GM21576 (cell line): Measurements from ENCODE around the gene CIB2.

Experiments used
- ATAC-seq: cut with Tn5 transposase; IDR thresholded peaks from one replicate; pipeline ENCODE4 v1.9.1; 2021; ENCODE audit warnings: mild to moderate bottlenecking, moderate library complexity; ENCODE audit not compliant: unreplicated experiment

Gene CIB2

DNA sequence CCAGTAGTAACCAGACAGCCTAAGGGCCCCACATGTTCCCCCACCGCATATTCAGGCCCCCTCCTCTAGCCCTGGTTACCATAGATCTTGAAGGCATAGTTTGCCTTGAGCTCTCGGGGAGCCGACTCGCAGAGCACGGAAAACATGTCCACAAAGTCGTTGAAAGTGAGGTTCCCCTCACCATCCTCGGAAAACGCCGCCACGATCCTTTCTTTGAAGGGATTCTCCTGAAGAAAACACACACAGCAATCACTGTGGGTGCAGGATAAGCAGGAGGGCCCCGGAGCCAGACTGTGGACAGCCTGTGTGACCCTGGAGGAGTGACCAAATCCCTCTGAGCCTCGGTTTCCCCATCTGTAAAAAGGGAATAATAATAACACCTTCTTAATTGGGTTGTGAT is 22.1 kb downstream of the CIB2 start:
- no peak for ATAC-seq

DNA sequence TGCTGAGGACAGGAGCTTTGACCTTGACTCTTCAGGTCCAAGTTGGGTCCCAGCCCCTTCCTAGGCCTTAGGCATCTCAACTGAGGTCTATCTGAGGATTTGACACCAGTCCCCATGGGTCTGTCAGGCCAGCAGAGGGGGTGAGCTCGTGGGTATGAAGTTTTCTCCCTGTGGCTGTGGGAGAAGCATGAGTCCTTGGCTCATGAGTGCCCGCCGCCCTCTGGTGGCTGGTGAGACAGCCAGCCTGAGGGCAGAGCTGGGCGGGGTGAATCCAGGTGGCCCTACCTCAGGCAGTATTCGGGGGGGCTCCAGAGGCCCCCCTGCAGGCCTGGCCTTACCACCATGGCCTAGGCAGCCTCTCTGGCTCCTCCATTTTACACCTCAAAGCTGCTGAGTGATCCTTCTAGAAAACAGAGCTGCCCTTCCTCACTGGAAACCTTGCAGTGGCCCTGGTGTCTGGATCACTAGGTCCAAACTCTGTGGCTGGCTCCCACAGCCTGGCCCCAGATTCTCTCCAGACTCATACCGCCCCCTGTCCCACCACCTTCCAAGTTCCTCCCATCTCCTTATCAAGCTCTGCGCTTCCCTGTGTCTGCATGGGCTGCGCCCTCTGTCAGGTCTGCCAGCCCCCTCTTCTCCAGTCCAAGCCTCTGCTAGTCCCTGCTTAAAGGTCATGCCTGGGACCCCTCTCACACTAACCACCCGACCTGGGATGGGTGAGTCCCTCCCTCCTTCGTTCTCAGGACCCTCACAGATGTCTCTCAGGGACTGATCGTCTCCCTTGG is 22.8 kb downstream of the CIB2 start:
- ATAC-seq: peak; percentile 51

DNA sequence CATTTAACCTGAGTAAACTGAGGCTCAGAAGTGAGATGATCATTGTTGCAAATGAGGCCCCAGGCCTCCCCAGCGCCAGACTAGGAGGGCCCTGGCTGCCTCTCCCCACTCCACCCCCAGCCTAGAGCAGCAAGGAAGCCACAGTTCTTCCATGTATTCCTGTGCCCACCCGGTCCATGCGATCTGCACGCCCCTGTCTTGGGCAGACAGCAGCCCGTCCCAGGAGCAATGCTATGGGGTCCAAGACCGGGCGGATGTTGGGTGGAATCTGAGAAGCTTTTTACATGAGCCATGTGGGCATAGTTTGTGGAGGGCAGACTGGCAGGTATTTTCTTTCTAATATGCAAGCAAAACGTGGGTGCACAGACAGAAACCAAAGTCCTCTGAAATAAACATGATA is 23.8 kb downstream of the CIB2 start:
- no peak for ATAC-seq

DNA sequence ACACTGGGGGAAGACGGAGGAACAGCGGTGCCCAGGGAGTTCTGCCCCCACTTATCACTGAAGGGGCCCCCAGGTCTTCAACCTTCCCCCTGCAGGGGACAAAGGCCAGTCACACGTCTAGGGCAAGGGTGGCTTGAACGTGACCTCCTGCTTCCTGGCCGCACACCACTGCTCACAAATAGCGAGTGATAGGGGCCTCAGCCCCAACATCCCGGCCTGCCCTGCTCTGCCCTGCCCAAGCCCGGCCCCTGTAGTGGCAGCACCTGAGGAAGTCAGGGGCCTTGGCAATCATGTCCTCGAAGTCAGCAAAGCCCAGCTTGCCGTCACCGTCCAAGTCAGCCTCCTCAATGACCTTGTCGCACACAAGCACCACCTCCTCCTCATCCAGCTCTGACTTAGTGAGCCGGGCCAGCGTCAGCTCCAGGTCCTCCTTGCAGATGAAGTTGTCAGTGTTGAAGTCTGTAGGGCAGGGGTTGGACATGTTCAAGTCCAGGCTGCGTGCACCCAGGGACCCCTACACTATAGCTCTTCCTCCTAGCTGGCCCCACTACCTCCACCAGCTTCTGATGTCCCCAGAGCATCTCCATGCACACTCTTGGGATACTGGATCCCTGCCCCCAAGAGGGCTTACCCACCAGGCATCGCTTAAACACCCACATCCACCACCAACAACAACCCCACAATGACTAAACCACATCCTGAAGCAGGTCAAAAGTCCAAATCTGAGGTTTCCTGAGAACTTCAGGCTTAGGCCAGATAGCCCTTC is 25.6 kb downstream of the CIB2 start:
- no peak for ATAC-seq

DNA sequence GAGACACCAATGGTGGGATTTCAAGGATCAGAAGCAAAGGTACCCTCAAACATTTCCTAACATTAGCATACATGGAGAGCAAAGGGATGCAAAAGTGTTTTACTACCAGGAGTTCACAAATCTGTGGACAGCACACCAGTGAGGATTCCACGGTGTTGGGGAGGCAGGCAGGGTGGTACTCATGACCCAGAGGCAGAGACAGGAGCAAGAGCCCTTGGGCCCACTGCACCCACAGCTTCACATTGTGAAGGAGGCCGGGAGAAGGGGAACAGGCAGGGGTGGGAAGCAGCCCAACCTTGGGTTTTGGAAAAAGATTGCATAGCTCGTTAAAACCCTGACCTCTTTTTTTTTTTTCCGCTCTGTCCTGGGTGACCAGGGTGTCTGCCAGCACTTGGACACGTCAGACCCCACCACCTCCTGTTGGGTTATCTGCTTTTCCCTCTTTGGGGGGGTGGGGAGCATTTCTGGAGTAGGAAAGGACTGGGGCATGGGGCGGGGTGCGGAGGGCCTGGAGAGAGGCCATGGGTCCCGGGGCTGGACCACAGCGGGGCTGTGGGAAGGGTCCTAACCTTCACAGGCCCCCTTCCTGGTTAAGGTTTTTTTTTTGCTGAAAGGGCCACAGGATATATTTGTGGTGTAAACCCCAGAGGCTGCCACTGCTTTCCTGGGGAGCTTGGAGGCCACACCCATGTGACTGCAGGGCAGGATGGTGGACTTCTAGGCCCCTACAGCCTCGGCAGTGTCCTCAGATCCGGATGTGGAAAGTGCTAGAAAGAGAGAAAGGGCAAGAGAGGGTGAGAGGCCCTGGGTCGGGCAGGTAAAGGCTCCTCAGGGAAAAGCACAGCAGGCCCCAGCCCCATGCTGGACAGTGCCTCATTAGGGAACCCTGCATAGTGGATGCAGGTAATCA is 26.4 kb downstream of the CIB2 start:
- ATAC-seq: no peak

DNA sequence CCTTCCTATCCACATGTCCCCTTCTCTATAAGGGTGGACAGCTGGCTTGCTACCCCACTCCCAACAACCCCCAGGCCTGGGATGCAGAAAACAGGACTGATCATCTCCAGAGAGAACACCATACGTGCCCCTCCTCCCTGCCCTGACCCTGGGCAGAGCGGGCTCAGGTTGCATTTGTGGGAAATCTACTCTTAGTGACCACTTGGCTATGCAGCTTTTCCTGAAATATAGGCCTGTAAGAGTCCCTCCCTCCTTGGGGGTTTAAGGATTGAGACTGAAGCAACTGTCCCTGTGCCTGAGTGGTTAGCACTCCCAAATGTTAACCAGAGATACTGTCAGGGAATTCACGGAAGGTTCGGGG is 27.1 kb downstream of the CIB2 start:
- no peak for ATAC-seq

DNA sequence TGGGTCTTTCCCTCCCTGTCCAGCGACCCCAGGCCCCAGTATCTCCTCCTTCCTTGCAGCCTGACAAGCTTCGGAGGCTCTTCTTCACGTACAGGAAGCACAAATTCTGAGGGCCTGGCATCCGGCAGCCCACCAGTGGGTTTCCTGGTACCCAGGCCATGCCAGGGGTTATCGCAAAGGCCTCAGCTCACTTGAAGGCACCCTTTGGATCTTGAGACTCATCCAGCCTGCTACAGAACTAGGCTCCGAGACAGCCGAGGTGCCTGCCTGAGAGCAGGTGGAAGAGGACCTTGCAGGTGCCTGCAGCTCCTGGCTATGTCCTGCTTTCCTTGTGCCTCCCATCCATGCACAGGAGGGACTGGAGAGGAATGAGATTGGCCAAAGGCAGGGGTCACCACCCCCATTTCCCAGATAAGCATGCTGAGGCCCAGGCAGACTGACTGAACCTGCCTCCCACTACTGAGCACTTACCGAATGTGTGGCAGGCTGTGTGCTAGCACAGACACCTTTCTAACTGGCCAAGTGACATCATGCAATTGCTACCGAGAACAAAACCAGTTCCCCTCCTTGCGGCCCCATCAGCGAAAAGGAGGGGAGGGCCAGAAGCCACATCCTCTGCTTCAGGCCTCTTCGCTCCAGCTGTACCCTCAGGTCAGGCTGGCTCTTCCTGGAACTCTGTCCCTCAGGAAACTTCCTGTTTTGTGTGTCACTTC is 27.7 kb downstream of the CIB2 start:
- peak; percentile 77 for ATAC-seq

DNA sequence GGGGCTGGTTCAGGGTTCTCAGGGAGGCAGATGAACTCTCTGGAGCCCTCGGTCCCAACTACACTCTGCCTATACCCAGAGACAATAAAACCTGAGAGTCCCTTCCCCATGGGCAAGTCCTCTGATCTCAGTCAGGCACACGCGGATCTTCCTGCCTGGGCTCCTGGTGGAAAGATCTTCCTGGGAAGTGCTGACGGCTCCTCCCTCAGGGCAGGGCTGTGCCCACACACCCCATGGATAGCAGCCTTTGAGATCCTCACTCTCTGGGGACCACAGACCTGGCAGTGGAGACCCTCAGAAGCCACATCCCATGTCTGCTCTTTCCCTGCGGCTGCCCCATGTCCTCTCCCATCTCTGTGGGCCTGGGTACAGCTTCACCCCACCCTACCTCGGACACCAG is 28.5 kb downstream of the CIB2 start:
- ATAC-seq: no peak

DNA sequence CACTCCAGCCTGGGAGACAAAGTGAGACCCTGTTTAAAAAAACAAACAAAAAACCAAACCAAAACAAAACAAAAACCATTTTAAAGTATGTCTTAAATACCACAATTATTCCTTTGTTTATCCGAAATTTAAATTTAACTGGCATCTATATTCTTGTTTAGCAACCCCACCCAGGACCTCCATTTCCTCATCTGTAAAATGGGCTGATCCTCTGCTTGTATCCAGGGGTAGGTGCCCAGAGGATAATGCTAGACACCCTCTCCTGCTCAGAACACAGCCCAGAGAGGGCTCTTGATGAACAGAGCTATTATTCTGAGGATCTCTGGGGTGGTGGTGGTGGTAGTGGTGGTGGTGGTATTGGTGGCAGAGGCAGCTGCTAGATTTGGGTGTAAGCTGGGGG is 29.0 kb downstream of the CIB2 start:
- ATAC-seq: no peak

DNA sequence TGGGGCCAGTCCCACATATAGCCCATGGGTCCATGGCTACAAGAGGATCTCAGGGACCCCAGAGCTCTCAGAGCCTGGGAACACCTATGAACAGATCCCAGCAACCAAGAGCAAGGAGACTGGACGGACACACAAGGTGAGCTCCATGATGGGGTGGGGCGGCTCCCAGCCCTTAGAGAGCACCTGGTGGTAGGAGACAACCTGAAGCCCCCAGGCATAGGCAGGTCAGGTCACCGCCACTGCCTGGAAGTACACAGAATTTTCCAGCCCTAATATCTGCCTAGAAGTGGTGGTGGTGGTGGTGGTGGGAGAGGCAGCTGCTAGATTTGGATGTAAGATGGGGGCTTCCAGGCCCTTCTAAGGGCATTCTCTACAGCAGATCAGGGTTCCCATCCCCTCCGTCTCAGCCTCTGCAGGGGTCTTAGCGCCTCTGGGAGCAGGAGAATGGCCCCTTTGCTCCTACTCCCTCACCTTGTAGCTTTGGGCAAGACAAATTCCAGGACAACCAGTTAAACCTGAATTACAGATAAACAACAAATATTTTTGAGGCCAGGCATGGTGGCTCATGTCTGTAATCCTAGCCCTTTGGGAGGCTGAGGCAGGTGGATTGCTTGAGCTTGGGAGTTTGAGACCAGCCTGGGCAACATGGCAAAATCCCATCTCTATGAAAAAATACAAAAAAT is 29.7 kb downstream of the CIB2 start:
- no peak for ATAC-seq

DNA sequence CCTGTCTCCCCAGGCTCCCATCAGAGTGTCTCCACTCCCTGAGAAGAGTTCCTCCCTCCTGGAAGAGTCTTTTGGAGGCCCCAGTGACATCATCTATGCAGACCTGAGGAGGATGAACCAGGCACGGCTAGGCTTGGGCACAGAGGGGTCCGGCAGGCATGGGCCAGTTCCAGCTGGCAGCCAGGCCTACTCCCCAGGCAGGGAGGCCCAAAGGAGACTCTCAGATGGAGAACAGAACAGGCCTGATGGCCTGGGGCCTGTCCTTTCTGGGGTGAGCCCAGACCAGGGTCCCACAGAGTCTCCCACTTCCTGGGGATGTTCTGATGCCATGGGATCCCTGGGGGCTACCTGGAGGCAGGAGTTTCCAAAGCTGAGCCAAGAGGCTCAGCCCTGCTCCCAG is 30.4 kb downstream of the CIB2 start:
- no peak for ATAC-seq

DNA sequence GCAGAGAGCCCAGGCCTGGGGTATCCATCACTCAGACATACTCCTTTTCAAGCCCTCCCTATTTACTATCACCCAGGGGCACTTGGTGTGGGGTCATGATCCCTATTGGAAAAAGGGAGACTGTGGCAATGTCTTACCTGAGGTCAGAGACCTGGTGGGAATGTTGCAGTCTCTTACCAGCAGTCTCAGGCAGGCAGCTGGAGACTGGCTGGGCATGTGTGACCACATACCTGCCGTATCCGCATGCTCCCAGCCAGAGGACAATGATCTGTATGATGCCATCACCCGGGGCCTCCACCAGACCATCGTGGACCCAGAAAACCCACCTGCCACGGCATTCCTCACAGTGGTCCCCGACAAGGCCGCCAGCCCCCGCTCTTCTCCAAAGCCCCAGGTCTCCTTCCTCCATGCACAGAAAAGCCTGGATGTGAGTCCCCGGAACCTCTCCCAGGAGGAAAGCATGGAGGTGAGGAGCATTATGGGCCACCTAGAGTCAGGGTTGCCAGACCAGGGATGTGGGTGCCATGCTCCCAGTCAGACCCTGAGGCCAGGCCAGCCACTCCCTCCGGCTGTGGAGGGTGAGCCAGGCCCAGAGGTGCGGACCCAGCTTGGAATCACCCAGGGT is 33.0 kb downstream of the CIB2 start:
- no peak for ATAC-seq

DNA sequence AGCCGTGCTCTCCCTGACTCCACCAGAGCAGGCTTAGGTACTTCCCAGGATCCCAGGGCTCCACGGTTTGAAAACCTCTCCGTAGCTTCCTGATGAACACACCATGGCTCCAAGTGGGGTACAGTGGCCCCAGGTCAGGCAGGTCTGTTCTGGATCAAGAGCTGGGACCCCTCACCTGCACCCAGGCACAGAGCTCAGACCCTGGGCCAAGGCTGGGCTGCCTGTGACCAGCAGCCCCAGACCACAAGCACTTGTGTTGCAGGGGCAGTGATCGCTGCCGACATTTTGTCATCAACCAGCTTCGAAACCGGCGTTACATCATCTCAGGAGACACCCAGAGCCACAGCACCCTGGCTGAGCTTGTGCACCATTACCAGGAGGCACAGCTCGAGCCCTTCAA is 33.6 kb downstream of the CIB2 start:
- no peak for ATAC-seq

DNA sequence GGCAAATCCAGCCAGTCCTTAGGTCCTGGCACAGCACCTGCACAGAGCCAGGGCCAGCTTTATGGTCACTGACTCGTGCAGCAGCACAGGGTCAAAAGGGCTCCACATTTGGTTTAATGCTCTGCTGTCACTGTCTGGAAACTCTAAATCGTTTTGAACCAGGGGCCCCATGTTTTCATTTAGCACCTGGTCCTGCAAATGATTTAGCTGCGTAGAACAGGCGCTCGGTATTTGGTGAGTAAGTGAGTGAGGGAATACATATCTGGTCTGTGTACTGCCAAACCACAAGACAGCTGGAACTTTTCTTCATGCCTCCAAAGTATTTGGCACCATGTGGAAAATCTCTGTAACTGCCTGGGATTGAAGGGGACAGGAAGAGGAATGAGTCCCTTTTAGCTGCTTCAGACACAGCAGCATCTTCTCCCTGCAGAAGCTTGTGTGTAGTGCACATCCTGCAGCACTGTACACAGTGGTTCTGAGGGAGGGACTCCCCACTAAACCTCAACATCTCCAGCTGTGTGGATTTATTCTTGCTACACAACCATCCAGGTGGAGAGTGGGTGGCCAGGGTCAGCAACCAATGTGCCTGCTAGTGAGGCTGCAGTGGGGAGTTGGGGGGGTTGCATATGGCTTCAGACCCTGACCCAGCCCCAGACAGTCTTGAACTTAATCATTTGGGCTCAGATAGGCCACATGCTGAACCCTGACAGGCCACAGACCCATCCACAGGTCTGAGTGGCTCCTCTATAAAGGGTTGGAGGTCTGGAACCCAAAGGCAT is 37.8 kb downstream of the CIB2 start:
- ATAC-seq: no peak

DNA sequence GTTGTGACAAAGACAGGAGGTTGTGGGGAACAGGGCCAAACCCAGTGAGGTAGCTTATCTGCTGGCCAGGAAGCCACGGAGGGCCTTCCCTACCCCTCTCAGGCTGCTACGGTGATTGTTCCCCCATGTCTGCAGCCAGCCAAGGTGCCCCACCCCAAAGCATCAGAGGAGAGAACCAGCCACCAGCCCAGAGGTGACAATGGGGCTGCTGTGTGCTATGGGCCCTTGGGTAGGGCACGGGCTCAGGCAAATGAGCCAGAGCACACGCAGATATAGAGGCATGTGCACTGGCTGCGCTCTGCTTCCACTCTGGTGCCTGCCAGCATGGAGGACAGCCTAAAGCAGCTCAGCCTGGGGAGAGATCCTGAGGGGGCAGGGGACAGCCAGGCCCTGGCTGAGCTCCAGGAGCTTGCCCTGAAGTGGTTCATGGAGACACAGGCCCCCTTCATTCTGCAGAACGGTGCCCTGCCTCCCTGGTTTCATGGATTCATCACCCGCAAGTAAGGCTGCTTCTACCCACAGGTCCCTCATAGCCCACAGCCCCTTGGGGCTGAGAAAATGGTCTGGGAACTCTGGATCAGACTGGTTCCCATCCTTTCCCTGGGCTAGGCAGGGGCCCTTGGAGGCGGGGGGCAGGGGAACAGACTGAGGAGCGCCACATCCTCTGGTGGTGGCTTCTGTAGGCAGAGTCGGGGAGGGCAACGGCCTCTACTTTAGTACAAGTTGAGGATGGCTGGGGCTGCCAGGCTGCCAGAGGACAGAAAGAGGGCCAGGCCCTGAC is 38.8 kb downstream of the CIB2 start, which contains the start of gene SH2D7:
TSS of gene SH2D7 (plus strand) at position 301 of the 781 bp plus-strand sequence. CDS start at position 325, 24 bp downstream.
- no peak for ATAC-seq

DNA sequence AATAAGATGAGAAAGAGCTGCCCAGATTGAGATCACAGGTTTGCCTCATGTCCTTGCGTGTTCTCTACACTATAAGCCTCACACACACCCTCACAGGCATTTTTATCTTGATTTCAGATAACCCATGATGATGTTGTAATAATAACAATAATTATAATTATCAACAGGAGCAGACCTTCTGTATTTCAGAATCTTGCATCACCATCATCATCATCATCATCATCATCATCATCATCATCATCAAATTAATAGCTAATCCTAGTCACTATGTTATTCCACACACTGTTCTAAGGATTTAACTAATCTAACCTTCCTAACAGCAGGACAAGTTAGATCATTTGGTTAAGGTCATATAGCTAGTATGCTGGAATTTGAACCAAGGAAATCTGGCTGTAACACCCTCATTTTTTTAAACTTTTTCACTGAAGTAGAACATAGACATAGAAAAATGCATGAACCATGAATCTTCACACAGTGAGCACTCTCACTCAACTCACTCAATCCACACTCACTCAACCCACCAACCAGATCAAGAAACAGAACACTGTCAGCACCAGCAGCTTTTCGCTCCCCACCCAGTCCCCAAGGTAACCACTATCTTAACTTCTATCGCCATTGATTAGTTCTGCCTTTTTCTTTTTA is 40.7 kb downstream of the CIB2 start:
- ATAC-seq: no peak

DNA sequence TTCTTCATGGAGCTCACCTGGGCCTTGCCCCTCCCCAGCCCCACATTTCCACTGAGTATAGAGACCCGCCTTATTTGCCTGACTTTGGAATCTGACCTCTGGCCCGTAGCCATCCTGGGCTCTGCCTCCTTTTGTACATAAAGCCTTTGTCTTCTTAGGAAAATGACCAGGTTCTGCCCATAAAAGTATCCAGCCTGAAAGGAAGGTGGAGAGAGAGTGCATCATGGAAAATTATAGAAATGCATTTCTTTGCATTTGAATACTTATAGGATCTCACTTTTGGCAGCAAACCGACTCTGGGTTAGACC is 42.5 kb downstream of the CIB2 start:
- no peak for ATAC-seq
